Neural progenitor cell (in vitro differentiated cells): ENCODE measurements around the gene KXD1.

Experiments used
- CTCF ChIP-seq: fragments of 200-600 bp; sonication (generic); IDR thresholded peaks from 2 replicates; pipeline ENCODE4 v1.5.1; 2017; ENCODE audit warnings: antibody characterized with exemption, mild to moderate bottlenecking
- EZH2 ChIP-seq: fragments of 200-600 bp; sonication (generic); IDR thresholded peaks from 2 replicates; pipeline ENCODE4 v1.6.1; 2017; ENCODE audit warnings: antibody characterized with exemption, mild to moderate bottlenecking, moderate library complexity

- TF ChIP-seq CTCF = peak; percentile 79
- TF ChIP-seq EZH2 = no peak
These were observed 37.5 kb upstream of the KXD1 start for GRCh38 chr19:18519962-18520847.
